Stomach (tissue), 9 donors: ENCODE measurements around the gene BLVRA. TPM values are rescaled to one million over a fixed set of nuclear protein-coding genes. Genes with fewer than 3 reads are reported as not detected.

Source experiments
- DNase-seq, 2 donors: peaks; one replicate each; pipeline versions ENCODE4 v3.0.0 to v3.0.0-alpha.2; 2013 to 2019
- H3K27ac ChIP-seq, 5 donors: fragments of 200-600 bp in 4 of 5; sonication (generic) in 4 of 5; one replicate each; pipeline ENCODE4 v1.5.1; 2013 to 2019; ENCODE audit warnings: mild to moderate bottlenecking in 1 of 5, moderate library complexity in 1 of 5
- H3K27me3 ChIP-seq, 3 donors: fragments of 200-600 bp; sonication (generic); one replicate each; pipeline ENCODE4 v1.5.1; 2017 to 2019; ENCODE audit warnings: mixed run types in 1 of 3
- H3K36me3 ChIP-seq, 4 donors: fragments of 200-600 bp; sonication (generic); 1 replicate in 3 of 4; 2 replicates in 1 of 4; pipeline ENCODE4 v1.5.1; 2016 to 2019
- H3K4me1 ChIP-seq, 4 donors: fragments of 200-600 bp; sonication (generic); one replicate each; pipeline ENCODE4 v1.5.1; 2016 to 2019
- H3K4me3 ChIP-seq, 4 donors: fragments of 200-600 bp; sonication (generic) in 3 of 4; one replicate each; pipeline ENCODE4 v1.5.1; 2016 to 2019; ENCODE audit warnings: mild to moderate bottlenecking in 1 of 4
- H3K9me3 ChIP-seq, 4 donors: fragments of 200-600 bp; sonication (generic); one replicate each; pipeline ENCODE4 v1.5.1; 2016 to 2019
- EP300 ChIP-seq: sonication (generic); formaldehyde crosslinking; IDR thresholded peaks from one replicate; pipeline ENCODE4 v1.6.1; 2017; ENCODE audit warnings: antibody characterized with exemption
- POLR2A ChIP-seq, 4 donors: fragments of 450-650 bp; IDR thresholded peaks; one replicate each; pipeline ENCODE4 v1.6.1; 2016; ENCODE audit warnings: antibody characterized with exemption in 4 of 4, control low read depth in 2 of 4, mild to moderate bottlenecking in 1 of 4, moderate library complexity in 1 of 4
- POLR2AphosphoS5 ChIP-seq, 3 donors: sonication (generic); formaldehyde crosslinking; IDR thresholded peaks; one replicate each; pipeline ENCODE4 v1.6.1; 2016; ENCODE audit warnings: antibody characterized with exemption in 3 of 3
- WGBS, 5 donors: extraction: QIAGEN DNeasy Blood & Tissue Kit in 3 of 5; methylation state at CpG; one replicate each; pipeline versions ENCODE4 v1.1.5 to v1.1.7; 2013 to 2018; 5-methylcytosine and 5-hydroxymethylcytosine counted together
- intact Hi-C: fragments of 100-400 bp; cut with DNase I; formaldehyde crosslinking; loops from one replicate; pipeline ENCODE4 v1.15.1; 2023; ENCODE audit warnings: low total_unique reads
- polyA plus RNA-seq, 3 donors: library from polyadenylated mRNA; stranded (reverse); fragments of 200-250 nt; gene quantifications; one replicate each; pipeline ENCODE4 v1.2.3, GENCODE V29; 2013
- total RNA-seq, 5 donors: library from RNA; depleted of rRNA; stranded (reverse); fragments of >200 nt; gene quantifications; one replicate each; pipeline versions ENCODE4 v1.1.0 to v1.2.3, GENCODE V29; 2014 to 2016
- TF ChIP-seq, protein P1 (sequence below), 7 experiments: fragments of 450-650 bp in 4 of 7; fragments of 200-600 bp in 3 of 7; sonication (generic) in 3 of 7; IDR thresholded peaks; one replicate each; pipeline ENCODE4 v1.5.1; 2016 to 2019; ENCODE audit warnings: antibody characterized with exemption in 7 of 7, control low read depth in 2 of 7, mild to moderate bottlenecking in 1 of 7
- donor health status: healthy with polysubstance abuse.
- donor health status: Bipolar disorder and iron deficiency.
- donor health status: healthy.

BLVRA gene
- total and polyA plus RNA-seq, 8 donors: 15.2 to 67.1 (median 46.4) TPM

DNA sequence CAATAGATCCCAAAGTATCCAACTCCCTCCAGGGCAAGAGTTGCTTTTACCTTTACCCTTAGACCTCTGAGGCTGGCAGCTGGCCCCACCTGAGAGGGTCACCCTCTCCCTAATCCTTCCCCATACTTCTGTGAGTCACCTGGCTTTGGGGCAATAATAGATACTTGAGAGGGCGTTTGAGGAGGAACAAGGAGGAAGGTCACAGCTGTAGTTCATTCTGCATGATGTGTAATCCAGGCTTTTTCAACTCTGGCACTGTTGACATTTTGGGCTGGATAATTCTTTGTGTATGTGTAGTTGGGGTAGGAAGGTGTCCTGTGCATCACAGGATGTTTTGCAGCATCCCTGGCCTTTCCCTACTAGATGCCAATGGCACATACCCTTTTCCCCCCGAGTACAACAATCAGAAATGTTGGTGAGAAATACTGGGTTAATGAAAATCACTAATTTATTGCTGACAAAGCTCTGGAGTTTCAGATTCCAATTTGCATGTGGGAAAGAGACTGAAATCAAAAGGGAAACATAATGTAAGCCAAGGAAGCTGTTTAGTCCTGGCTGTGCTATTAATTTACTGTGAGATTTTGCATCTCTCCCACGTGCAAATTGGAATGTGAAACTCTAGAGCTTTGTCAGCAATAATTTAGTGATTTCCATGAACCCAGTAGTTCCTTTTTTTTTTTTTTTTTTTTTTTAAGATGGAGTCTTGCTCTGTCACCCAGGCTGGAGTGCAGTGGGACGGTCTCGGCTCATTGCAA is 3.6 kb downstream of the BLVRA start:
- H3K36me3 ChIP-seq: no peaks in the 10 kb centered on the region
- H3K4me3 ChIP-seq: no peak overlapping the region
- intact Hi-C loops: no loop called here
- H3K4me1 ChIP-seq: peaks cover 19 to 69% (median 47%) of the 10 kb centered on the region in 4 donors
- 65 to 84% (median 71%) methylated on average over 5 of the region's 5 CpGs for WGBS, 5 donors
- no peak overlapping the region for H3K27ac ChIP-seq
- TF ChIP-seq, protein P1, sequence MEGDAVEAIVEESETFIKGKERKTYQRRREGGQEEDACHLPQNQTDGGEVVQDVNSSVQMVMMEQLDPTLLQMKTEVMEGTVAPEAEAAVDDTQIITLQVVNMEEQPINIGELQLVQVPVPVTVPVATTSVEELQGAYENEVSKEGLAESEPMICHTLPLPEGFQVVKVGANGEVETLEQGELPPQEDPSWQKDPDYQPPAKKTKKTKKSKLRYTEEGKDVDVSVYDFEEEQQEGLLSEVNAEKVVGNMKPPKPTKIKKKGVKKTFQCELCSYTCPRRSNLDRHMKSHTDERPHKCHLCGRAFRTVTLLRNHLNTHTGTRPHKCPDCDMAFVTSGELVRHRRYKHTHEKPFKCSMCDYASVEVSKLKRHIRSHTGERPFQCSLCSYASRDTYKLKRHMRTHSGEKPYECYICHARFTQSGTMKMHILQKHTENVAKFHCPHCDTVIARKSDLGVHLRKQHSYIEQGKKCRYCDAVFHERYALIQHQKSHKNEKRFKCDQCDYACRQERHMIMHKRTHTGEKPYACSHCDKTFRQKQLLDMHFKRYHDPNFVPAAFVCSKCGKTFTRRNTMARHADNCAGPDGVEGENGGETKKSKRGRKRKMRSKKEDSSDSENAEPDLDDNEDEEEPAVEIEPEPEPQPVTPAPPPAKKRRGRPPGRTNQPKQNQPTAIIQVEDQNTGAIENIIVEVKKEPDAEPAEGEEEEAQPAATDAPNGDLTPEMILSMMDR (IDR thresholded peaks at IDR 0.05): no peak
- TF ChIP-seq POLR2AphosphoS5 (IDR thresholded peaks at IDR 0.05): no peak
- no peak for TF ChIP-seq POLR2A (IDR thresholded peaks at IDR 0.05)
- TF ChIP-seq EP300: no peak
- DNase-seq: no peak
- H3K27me3 ChIP-seq: no peaks in the 10 kb centered on the region
- no peaks in the 10 kb centered on the region for H3K9me3 ChIP-seq

DNA sequence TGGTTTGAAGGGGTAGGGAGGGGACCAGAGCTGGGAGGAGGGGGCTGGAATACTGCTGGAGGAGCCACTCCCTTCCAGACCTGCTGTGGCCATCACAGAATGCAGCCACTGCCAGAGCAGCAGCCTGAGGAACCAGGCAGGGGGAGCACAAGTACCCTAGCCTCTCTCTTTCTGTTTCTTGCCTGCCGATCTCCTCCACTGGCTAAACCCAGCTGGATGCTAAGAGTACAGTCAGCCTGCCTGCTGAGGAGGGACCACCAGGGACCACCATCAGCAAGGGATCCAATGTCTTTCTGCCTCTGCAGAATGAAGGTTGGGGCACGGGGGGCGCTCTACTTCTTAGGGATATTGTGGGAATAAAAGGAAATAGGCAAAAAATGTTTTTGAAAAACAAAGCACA is 4.7 kb downstream of the BLVRA start:
- TF ChIP-seq POLR2AphosphoS5 (IDR thresholded peaks at IDR 0.05) (no peak), POLR2A (IDR thresholded peaks at IDR 0.05) (no peak), EP300 (no peak)
- TF ChIP-seq, protein P1 (IDR thresholded peaks at IDR 0.05): no peak
- H3K27ac ChIP-seq: peak overlapping the region in 3 of 5 donors; percentile 11 to 68 (median 61)
- intact Hi-C loops: no loop called here
- no peaks in the 10 kb centered on the region for H3K9me3 ChIP-seq
- H3K4me1 ChIP-seq: peaks cover 15 to 65% (median 42%) of the 10 kb centered on the region in 4 donors
- 75 to 91% (median 79%) methylated on average over 3 of the region's 3 CpGs for WGBS, 5 donors
- no peak for DNase-seq
- H3K27me3 ChIP-seq: no peaks in the 10 kb centered on the region
- H3K4me3 ChIP-seq: no peak overlapping the region
- H3K36me3 ChIP-seq: no peaks in the 10 kb centered on the region

GRCh38 chr7:43764039-43764761 is 5.7 kb downstream of the BLVRA start:
- TF ChIP-seq POLR2A (IDR thresholded peaks at IDR 0.05): no peak
- no peak for TF ChIP-seq EP300
- no peak for TF ChIP-seq POLR2AphosphoS5 (IDR thresholded peaks at IDR 0.05)
- TF ChIP-seq, protein P1 (IDR thresholded peaks at IDR 0.05): no peak
- Histone ChIP-seq H3K4me3 (peak overlapping the region in 1 of 4 donors; percentile 30), H3K9me3 (no peaks in the 10 kb centered on the region), H3K27me3 (no peaks in the 10 kb centered on the region), H3K4me1 (peaks cover 14 to 68% (median 39%) of the 10 kb centered on the region in 4 donors), H3K27ac (peak overlapping the region; percentile 14 to 68 (median 61)), H3K36me3 (no peaks in the 10 kb centered on the region)
- WGBS, 5 donors: 23 to 43% (median 31%) methylated on average over 9 of the region's 9 CpGs
- peak; percentile 54 to 56 for DNase-seq
- intact Hi-C loops: no loop called here

DNA sequence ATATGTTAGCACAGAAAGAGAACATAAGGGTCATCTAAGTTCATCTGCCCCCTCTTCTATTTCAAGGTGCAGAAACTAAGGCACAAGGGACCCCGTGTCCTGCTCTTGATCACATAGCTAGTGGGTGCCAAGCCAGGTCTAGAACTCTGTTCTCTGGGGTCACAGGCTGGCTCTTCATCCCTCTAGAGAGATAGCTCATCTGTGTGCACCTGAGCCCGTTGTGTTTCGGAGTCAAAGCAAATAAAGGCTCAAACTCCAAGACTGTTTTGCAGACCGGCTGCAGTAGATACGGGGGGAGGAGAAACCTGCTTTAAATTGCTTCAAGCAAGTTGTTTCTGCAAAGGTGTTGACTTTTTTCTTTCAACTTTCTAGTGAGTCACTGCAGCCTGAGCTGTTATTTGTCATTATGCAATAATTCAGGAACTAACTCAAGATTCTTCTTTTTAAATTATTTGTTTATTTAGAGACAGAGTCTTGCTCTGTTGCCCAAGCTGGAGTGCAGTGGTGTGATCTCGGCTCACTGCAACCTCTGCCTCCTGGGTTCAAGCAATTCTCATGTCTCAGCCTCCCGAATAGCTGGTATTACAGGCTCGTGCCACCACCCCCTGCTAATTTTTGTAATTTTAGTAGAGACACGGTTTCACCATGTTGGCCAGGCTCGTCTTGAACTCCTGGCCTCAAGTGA is 6.5 kb downstream of the BLVRA start:
- TF ChIP-seq, protein P1 (IDR thresholded peaks at IDR 0.05): no peak
- no peak for TF ChIP-seq EP300
- peak in 1 of 3 donors; percentile 23 for TF ChIP-seq POLR2AphosphoS5 (IDR thresholded peaks at IDR 0.05)
- no peak for TF ChIP-seq POLR2A (IDR thresholded peaks at IDR 0.05)
- Histone ChIP-seq H3K9me3 (no peaks in the 10 kb centered on the region), H3K4me3 (peak overlapping the region in 1 of 4 donors; percentile 30), H3K4me1 (peaks cover 14 to 61% (median 38%) of the 10 kb centered on the region in 4 donors), H3K36me3 (no peaks in the 10 kb centered on the region), H3K27ac (peak overlapping the region in 4 of 5 donors; percentile 14 to 68 (median 61)), H3K27me3 (no peaks in the 10 kb centered on the region)
- whole genome bisulfite sequencing, 5 donors: 52 to 67% (median 56%) methylated on average over 10 of the region's 10 CpGs
- intact Hi-C loops: no loop called here
- peak in 1 of 2 donors; percentile 63 for DNase-seq
